GM23338 (cell line): ENCODE measurements around the gene ARMCX5. TPM values are rescaled to one million over a fixed set of nuclear protein-coding genes. Genes with fewer than 3 reads are reported as not detected.

Source experiments
- ATAC-seq: fragments of 200-7000 bp; cut with Tn5 transposase; 3 replicates; pipeline ENCODE4 v1.9.1; 2020
- DNase-seq: peaks from one replicate; pipeline ENCODE4 v3.0.0-alpha.2; 2015; ENCODE audit warnings: low spot score
- H2AFZ ChIP-seq: fragments of 200-600 bp; sonication (generic); 2 replicates; pipeline ENCODE4 v1.8.0; 2016; ENCODE audit warnings: antibody characterized with exemption, mild to moderate bottlenecking, moderate library complexity
- H3F3A ChIP-seq: fragments of 200-600 bp; sonication (generic); replicated peaks from 2 replicates; pipeline ENCODE4 v1.8.0; 2017; ENCODE audit warnings: antibody characterized with exemption, mixed run types, low read depth
- H3K27ac ChIP-seq: fragments of 200-600 bp; sonication (generic); 2 replicates; pipeline ENCODE4 v1.6.1; 2016; ENCODE audit warnings: low read depth
- H3K27me3 ChIP-seq: fragments of 200-600 bp; sonication (generic); 2 replicates; pipeline ENCODE4 v1.8.0; 2016; ENCODE audit warnings: mild to moderate bottlenecking, mixed run types, moderate library complexity; ENCODE audit not compliant: insufficient read depth
- H3K36me3 ChIP-seq: fragments of 200-600 bp; sonication (generic); 2 replicates; pipeline ENCODE4 v1.8.0; 2016; ENCODE audit warnings: mild to moderate bottlenecking; ENCODE audit not compliant: insufficient read depth
- H3K4me1 ChIP-seq: fragments of 200-600 bp; sonication (generic); 2 replicates; pipeline ENCODE4 v1.8.0; 2016; ENCODE audit warnings: mild to moderate bottlenecking, moderate library complexity; ENCODE audit not compliant: insufficient read depth
- H3K4me2 ChIP-seq: fragments of 200-600 bp; sonication (generic); 2 replicates; pipeline ENCODE4 v1.7.1; 2017; ENCODE audit warnings: mixed run types
- H3K4me3 ChIP-seq: fragments of 200-600 bp; sonication (generic); 2 replicates; pipeline ENCODE4 v1.6.1; 2016; ENCODE audit warnings: mixed run types
- H3K79me2 ChIP-seq: fragments of 200-600 bp; sonication (generic); replicated peaks from 2 replicates; pipeline ENCODE4 v1.8.0; 2017; ENCODE audit warnings: mild to moderate bottlenecking; ENCODE audit not compliant: insufficient read depth
- H3K9me2 ChIP-seq: fragments of 200-600 bp; sonication (generic); 2 replicates; pipeline ENCODE4 v1.8.0; 2017; ENCODE audit not compliant: insufficient read depth
- H4K20me1 ChIP-seq: fragments of 200-600 bp; sonication (generic); replicated peaks from 2 replicates; pipeline ENCODE4 v1.8.0; 2017; ENCODE audit warnings: mild to moderate bottlenecking; ENCODE audit not compliant: insufficient read depth
- H3K27ac Mint-ChIP-seq: 2 replicates; pipeline ENCODE4 v1.8.0; 2020; ENCODE audit warnings: inconsistent platforms, mild to moderate bottlenecking, moderate library complexity, mixed read lengths
- H3K27me3 Mint-ChIP-seq: 3 replicates; pipeline ENCODE4 v1.8.0; 2022; ENCODE audit warnings: low read depth, mild to moderate bottlenecking, moderate library complexity, mixed read lengths, inconsistent platforms; ENCODE audit not compliant: insufficient read depth, poor library complexity
- H3K36me3 Mint-ChIP-seq: 3 replicates; pipeline ENCODE4 v1.8.0; 2021; ENCODE audit warnings: low read depth, mild to moderate bottlenecking, inconsistent platforms, moderate library complexity, mixed read lengths
- H3K4me1 Mint-ChIP-seq: 3 replicates; pipeline ENCODE4 v1.8.0; 2020; ENCODE audit warnings: mild to moderate bottlenecking, inconsistent platforms, mixed read lengths
- H3K4me3 Mint-ChIP-seq: 3 replicates; pipeline ENCODE4 v1.8.0; 2021; ENCODE audit warnings: moderate library complexity, mild to moderate bottlenecking, inconsistent platforms, mixed read lengths
- H3K9me3 Mint-ChIP-seq: 3 replicates; pipeline ENCODE4 v1.8.0; 2020; ENCODE audit warnings: moderate library complexity, mild to moderate bottlenecking, inconsistent platforms, mixed read lengths
- CREB1 ChIP-seq: fragments of 250-450 bp; sonication (Bioruptor Pico); IDR thresholded peaks from 2 replicates; pipeline ENCODE4 v1.5.0; 2020; ENCODE audit warnings: low read depth, mild to moderate bottlenecking, moderate library complexity
- EZH2 ChIP-seq: fragments of 200-600 bp; sonication (generic); IDR thresholded peaks from one replicate; pipeline ENCODE4 v1.8.0; 2017; ENCODE audit warnings: antibody characterized with exemption, mild to moderate bottlenecking, low read depth; ENCODE audit not compliant: unreplicated experiment
- EZH2phosphoT487 ChIP-seq: fragments of 200-600 bp; sonication (generic); IDR thresholded peaks from one replicate; pipeline ENCODE4 v1.8.1; 2018; ENCODE audit warnings: antibody characterized with exemption; ENCODE audit not compliant: unreplicated experiment
- JUNB ChIP-seq: IDR thresholded peaks from one replicate; pipeline ENCODE4 v1.6.1; 2016; ENCODE audit warnings: antibody characterized with exemption; ENCODE audit not compliant: unreplicated experiment
- NANOG ChIP-seq: IDR thresholded peaks from 2 replicates; pipeline ENCODE4 v1.6.1; 2016; ENCODE audit warnings: antibody characterized with exemption, borderline replicate concordance
- POLR2AphosphoS5 ChIP-seq: IDR thresholded peaks from 2 replicates; pipeline ENCODE4 v1.6.1; 2016; ENCODE audit warnings: antibody characterized with exemption, low read depth
- REST ChIP-seq: IDR thresholded peaks from one replicate; pipeline ENCODE4 v1.6.1; 2018; ENCODE audit warnings: antibody characterized with exemption; ENCODE audit not compliant: unreplicated experiment
- STAT1 ChIP-seq: IDR thresholded peaks from one replicate; pipeline ENCODE4 v1.6.1; 2016; ENCODE audit warnings: antibody characterized with exemption; ENCODE audit not compliant: unreplicated experiment
- ZNF114 ChIP-seq: fragments of 250-450 bp; sonication (Bioruptor Pico); IDR thresholded peaks from 2 replicates; pipeline ENCODE4 v1.5.0; 2020; ENCODE audit warnings: mild to moderate bottlenecking, moderate library complexity
- ZNF331 ChIP-seq: fragments of 250-450 bp; sonication (Bioruptor Pico); IDR thresholded peaks from 2 replicates; pipeline ENCODE4 v1.5.0; 2020; ENCODE audit warnings: low read depth, mild to moderate bottlenecking, moderate library complexity
- ZNF462 ChIP-seq: fragments of 250-450 bp; sonication (Bioruptor Pico); IDR thresholded peaks from 2 replicates; pipeline ENCODE4 v1.5.0; 2020; ENCODE audit warnings: mild to moderate bottlenecking, moderate library complexity
- polyA plus RNA-seq: library from polyadenylated mRNA; unstranded; fragments of >200 nt; fragmentation: Nextera tagmentation; extraction: Ambion mirVana; gene quantifications from 2 replicates; pipeline ENCODE4 v1.2.1, GENCODE V29; 2016
- total RNA-seq: library from RNA; depleted of rRNA; stranded (reverse); fragments of >200 nt; shearing (Covaris generic); gene quantifications from 2 replicates; pipeline ENCODE4 v1.2.3, GENCODE V29; 2014
- TF ChIP-seq, protein P1 (sequence below): IDR thresholded peaks from 2 replicates; pipeline ENCODE4 v1.6.1; 2016; ENCODE audit warnings: antibody characterized with exemption
- TF ChIP-seq, protein P2 (sequence below), 2 experiments: fragments of 200-600 bp in 1 of 2; sonication (generic) in 1 of 2; conservative IDR thresholded peaks; 2 replicates each; pipeline versions ENCODE4 v1.5.1 to v1.6.1; 2016 to 2017; ENCODE audit warnings: antibody characterized with exemption in 2 of 2, low read depth in 2 of 2, mild to moderate bottlenecking in 2 of 2, moderate library complexity in 1 of 2

Gene ARMCX5
- total and polyA plus RNA-seq, 2 experiments from 2014 or later = 6.6 to 18.6 TPM

DNA sequence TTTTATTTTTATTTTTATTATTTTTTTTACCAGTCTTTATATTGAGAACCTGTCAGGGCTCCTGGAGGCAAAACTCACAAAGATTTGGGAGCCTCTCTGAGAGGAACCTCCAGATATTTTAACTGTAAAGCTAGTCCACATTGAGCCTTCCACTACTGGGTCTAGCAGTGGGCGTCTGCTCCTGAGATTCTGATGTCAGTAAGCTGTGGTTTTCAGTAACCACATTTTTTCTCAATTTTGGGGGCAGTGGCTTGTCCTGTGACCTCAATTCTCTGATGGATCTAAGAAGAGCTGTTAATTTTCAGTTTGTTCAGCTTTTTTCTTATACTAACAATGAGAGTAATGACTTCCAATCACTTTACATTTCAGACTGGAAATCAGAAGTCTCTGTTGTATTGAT is 28.3 kb downstream of the ARMCX5 start:
- Histone ChIP-seq H3K9me2 (no peaks in the 10 kb centered on the region), H3K27ac (no peak overlapping the region), H3K4me1 (no peaks in the 10 kb centered on the region), H3K27me3 (no peaks in the 10 kb centered on the region), H3K4me2 (no peak overlapping the region), H4K20me1 (no peaks in the 10 kb centered on the region), H2AFZ (no peak overlapping the region), H3F3A (no peaks in the 10 kb centered on the region), H3K4me3 (no peak overlapping the region), H3K36me3 (no peaks in the 10 kb centered on the region), H3K79me2 (no peaks in the 10 kb centered on the region)
- TF ChIP-seq ZNF331 (CRISPR knock-in tag) (no peak), ZNF462 (no peak), ZNF114 (no peak), POLR2AphosphoS5 (no peak), NANOG (no peak), REST (no peak), JUNB (no peak), CREB1 (no peak), EZH2phosphoT487 (no peak), EZH2 (no peak), STAT1 (no peak)
- TF ChIP-seq, protein P1, sequence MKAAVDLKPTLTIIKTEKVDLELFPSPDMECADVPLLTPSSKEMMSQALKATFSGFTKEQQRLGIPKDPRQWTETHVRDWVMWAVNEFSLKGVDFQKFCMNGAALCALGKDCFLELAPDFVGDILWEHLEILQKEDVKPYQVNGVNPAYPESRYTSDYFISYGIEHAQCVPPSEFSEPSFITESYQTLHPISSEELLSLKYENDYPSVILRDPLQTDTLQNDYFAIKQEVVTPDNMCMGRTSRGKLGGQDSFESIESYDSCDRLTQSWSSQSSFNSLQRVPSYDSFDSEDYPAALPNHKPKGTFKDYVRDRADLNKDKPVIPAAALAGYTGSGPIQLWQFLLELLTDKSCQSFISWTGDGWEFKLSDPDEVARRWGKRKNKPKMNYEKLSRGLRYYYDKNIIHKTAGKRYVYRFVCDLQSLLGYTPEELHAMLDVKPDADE = no peak
- TF ChIP-seq, protein P2, sequence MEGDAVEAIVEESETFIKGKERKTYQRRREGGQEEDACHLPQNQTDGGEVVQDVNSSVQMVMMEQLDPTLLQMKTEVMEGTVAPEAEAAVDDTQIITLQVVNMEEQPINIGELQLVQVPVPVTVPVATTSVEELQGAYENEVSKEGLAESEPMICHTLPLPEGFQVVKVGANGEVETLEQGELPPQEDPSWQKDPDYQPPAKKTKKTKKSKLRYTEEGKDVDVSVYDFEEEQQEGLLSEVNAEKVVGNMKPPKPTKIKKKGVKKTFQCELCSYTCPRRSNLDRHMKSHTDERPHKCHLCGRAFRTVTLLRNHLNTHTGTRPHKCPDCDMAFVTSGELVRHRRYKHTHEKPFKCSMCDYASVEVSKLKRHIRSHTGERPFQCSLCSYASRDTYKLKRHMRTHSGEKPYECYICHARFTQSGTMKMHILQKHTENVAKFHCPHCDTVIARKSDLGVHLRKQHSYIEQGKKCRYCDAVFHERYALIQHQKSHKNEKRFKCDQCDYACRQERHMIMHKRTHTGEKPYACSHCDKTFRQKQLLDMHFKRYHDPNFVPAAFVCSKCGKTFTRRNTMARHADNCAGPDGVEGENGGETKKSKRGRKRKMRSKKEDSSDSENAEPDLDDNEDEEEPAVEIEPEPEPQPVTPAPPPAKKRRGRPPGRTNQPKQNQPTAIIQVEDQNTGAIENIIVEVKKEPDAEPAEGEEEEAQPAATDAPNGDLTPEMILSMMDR (conservative IDR thresholded peaks at IDR 0.05; ENCODE audit: low read depth in 2 of 2) = no peak
- no peak for DNase-seq
- H3K27ac Mint-ChIP-seq = no peak overlapping the region
- H3K9me3 Mint-ChIP-seq = no peaks in the 10 kb centered on the region; the same call in 2 of the 3 replicates
- no peaks in the 10 kb centered on the region for H3K4me1 Mint-ChIP-seq
- H3K27me3 Mint-ChIP-seq = peaks cover 3% of the 10 kb centered on the region
- no peak overlapping the region for H3K4me3 Mint-ChIP-seq
- H3K36me3 Mint-ChIP-seq = 0 out of 3 replicates have a peak, but pooled peaks cover 5% of the 10 kb centered on the region
- ATAC-seq = no peak
